HEK293 (cell line): Measurements from ENCODE around the gene EOGT.

Source experiments
- CTCF ChIP-seq: fragments of 450-650 bp; formaldehyde crosslinking; IDR thresholded peaks from 2 replicates; pipeline ENCODE4 v1.5.1; 2016; ENCODE audit warnings: missing biosample characterization, missing genetic modification characterization
- ELK4 ChIP-seq: IDR thresholded peaks from 2 replicates; pipeline ENCODE4 v1.6.1; 2011; ENCODE audit warnings: mild to moderate bottlenecking, low read depth, low read length, borderline replicate concordance
- FEZF1 ChIP-seq: fragments of 450-650 bp; formaldehyde crosslinking; IDR thresholded peaks from 2 replicates; pipeline ENCODE4 v1.5.1; 2016; ENCODE audit warnings: missing biosample characterization, missing genetic modification characterization
- GFI1B ChIP-seq: fragments of 450-650 bp; formaldehyde crosslinking; IDR thresholded peaks from 2 replicates; pipeline ENCODE4 v1.5.1; 2016; ENCODE audit warnings: missing biosample characterization, missing genetic modification characterization
- REST ChIP-seq: fragments of 450-650 bp; formaldehyde crosslinking; IDR thresholded peaks from 2 replicates; pipeline ENCODE4 v1.5.1; 2016; ENCODE audit warnings: missing biosample characterization, missing genetic modification characterization
- ZNF169 ChIP-seq: fragments of 450-650 bp; formaldehyde crosslinking; IDR thresholded peaks from 2 replicates; pipeline ENCODE4 v1.5.1; 2016; ENCODE audit warnings: missing biosample characterization, missing genetic modification characterization
- ZNF433 ChIP-seq: fragments of 450-650 bp; formaldehyde crosslinking; IDR thresholded peaks from 2 replicates; pipeline ENCODE4 v1.5.1; 2016; ENCODE audit warnings: missing biosample characterization, missing genetic modification characterization, low read depth

GRCh38 chr3:69014022-69014580 is 617 bp upstream of the EOGT start:
- TF ChIP-seq REST = no peak
- no peak for TF ChIP-seq ZNF169 (tag by site-specific recombination)
- no peak for TF ChIP-seq ZNF433
- TF ChIP-seq CTCF (tag by site-specific recombination) = no peak
- TF ChIP-seq GFI1B (tag by site-specific recombination) = no peak
- TF ChIP-seq FEZF1 = no peak
- TF ChIP-seq ELK4 = no peak
